ENCODE measurements around the gene TBL1XR1.
A peak's percentile ranks its signal among the peaks of the same experiment; 100 is the strongest.

TBL1XR1 gene

DNA sequence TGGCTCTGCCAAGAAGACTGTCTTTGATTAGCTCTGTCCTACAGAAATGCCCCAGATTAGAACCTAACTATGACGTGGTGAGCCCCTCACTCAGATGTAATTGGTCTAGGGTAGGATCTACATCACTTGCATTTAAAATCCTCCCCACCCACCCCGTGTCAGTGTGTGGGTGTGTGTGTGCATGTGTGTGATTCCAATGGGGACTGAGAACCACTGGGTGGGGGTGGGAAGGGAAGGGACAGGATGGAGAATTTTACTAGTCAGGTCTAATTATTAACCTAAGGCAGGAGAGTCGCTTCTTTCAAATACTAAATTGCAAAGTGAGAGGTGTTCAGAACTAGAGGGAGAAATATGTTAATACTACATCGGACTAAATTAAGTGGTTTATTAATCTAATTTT is 91.7 kb downstream of the TBL1XR1 start:
- H4K20me1 ChIP-seq (ENCODE audit: insufficient read depth, low read length): no peaks in the 10 kb centered on the region
- peaks cover 67% of the 10 kb centered on the region for H3K4me1 ChIP-seq (ENCODE audit: insufficient read depth, low read length, severe bottlenecking)
- no peak overlapping the region for H2AFZ ChIP-seq (ENCODE audit: low read length)
- no peaks in the 10 kb centered on the region for H3K9me2 ChIP-seq (ENCODE audit: low read depth, low read length)
- peak overlapping the region; percentile 10 for H3K4me3 ChIP-seq (ENCODE audit: low read depth, low read length, poor library complexity, severe bottlenecking)
- peaks cover 8% of the 10 kb centered on the region for H3F3A ChIP-seq (ENCODE audit: insufficient read depth, low read length)
- no peak for TF ChIP-seq EZH2 (IDR thresholded peaks at IDR 0.05; ENCODE audit: borderline replicate concordance, low read length)
- TF ChIP-seq, protein P1, sequence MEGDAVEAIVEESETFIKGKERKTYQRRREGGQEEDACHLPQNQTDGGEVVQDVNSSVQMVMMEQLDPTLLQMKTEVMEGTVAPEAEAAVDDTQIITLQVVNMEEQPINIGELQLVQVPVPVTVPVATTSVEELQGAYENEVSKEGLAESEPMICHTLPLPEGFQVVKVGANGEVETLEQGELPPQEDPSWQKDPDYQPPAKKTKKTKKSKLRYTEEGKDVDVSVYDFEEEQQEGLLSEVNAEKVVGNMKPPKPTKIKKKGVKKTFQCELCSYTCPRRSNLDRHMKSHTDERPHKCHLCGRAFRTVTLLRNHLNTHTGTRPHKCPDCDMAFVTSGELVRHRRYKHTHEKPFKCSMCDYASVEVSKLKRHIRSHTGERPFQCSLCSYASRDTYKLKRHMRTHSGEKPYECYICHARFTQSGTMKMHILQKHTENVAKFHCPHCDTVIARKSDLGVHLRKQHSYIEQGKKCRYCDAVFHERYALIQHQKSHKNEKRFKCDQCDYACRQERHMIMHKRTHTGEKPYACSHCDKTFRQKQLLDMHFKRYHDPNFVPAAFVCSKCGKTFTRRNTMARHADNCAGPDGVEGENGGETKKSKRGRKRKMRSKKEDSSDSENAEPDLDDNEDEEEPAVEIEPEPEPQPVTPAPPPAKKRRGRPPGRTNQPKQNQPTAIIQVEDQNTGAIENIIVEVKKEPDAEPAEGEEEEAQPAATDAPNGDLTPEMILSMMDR (IDR thresholded peaks at IDR 0.05; ENCODE audit: low read length): no peak
- no peaks in the 10 kb centered on the region for H3K27me3 ChIP-seq (ENCODE audit: insufficient read depth, low read length)
- H3K79me2 ChIP-seq (ENCODE audit: insufficient read depth, low read length): peaks cover 100% of the 10 kb centered on the region
- H3K9ac ChIP-seq (ENCODE audit: low read length): no peak overlapping the region; the same call in 1 of the 2 replicates
- peak overlapping the region; percentile 52; the same call in 1 of the 2 replicates for H3K4me2 ChIP-seq (ENCODE audit: low read length)
- peak overlapping the region; percentile 33 for H3K27ac ChIP-seq (ENCODE audit: low read depth, low read length, poor library complexity, severe bottlenecking)
- H3K36me3 ChIP-seq (ENCODE audit: insufficient read depth, low read length): peaks cover 14% of the 10 kb centered on the region; the same call in 1 of the 2 replicates
- H3K9me3 ChIP-seq (ENCODE audit: low read length): no peaks in the 10 kb centered on the region

- Histone ChIP-seq H3K9me3 (ENCODE audit: low read length) (no peaks in the 10 kb centered on the region), H3K9me2 (ENCODE audit: low read depth, low read length) (no peaks in the 10 kb centered on the region), H3K27ac (ENCODE audit: low read depth, low read length, poor library complexity, severe bottlenecking) (peak overlapping the region; percentile 1), H3K9ac (ENCODE audit: low read length) (no peak overlapping the region), H3K4me2 (ENCODE audit: low read length) (no peak overlapping the region), H3F3A (ENCODE audit: insufficient read depth, low read length) (no peaks in the 10 kb centered on the region), H3K4me1 (ENCODE audit: insufficient read depth, low read length, severe bottlenecking) (peaks cover 56% of the 10 kb centered on the region), H3K4me3 (ENCODE audit: low read depth, low read length, poor library complexity, severe bottlenecking) (no peak overlapping the region), H3K79me2 (ENCODE audit: insufficient read depth, low read length) (peaks cover 100% of the 10 kb centered on the region), H2AFZ (ENCODE audit: low read length) (no peak overlapping the region), H3K36me3 (ENCODE audit: insufficient read depth, low read length) (peaks cover 15% of the 10 kb centered on the region), H3K27me3 (ENCODE audit: insufficient read depth, low read length) (no peaks in the 10 kb centered on the region), H4K20me1 (ENCODE audit: insufficient read depth, low read length) (no peaks in the 10 kb centered on the region)
- TF ChIP-seq, protein P1 (IDR thresholded peaks at IDR 0.05; ENCODE audit: low read length): no peak
- TF ChIP-seq EZH2 (IDR thresholded peaks at IDR 0.05; ENCODE audit: borderline replicate concordance, low read length): no peak
Measured at GRCh38 chr3:177104299-177104992, 92.8 kb downstream of the TBL1XR1 start.

DNA sequence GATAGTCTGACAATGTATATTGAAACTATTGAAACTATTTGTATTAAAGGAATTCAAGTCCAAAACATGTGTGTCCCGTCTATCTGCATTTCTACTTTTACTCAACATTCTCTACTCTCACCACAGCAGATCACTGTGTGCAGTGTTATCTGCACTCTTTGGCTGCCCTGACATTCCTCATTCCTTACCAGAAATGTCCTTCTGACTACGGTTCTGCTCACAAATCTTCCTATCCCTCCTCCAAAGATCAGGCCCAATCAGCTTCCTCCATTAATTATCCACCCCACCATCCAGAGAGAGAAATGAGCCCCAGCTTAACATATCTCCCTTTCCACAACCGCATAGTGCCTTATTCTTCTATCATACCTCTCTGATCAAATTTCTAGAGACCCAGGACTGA is 94.7 kb downstream of the TBL1XR1 start:
- H3K4me1 ChIP-seq (ENCODE audit: insufficient read depth, low read length, severe bottlenecking): peaks cover 37% of the 10 kb centered on the region
- H3K36me3 ChIP-seq (ENCODE audit: insufficient read depth, low read length): peaks cover 30% of the 10 kb centered on the region
- no peaks in the 10 kb centered on the region for H3K9me2 ChIP-seq (ENCODE audit: low read depth, low read length)
- H3K4me2 ChIP-seq (ENCODE audit: low read length): no peak overlapping the region
- no peaks in the 10 kb centered on the region for H3K27me3 ChIP-seq (ENCODE audit: insufficient read depth, low read length)
- peaks cover under 1% of the 10 kb centered on the region; the same call in 1 of the 2 replicates for H3F3A ChIP-seq (ENCODE audit: insufficient read depth, low read length)
- H3K9me3 ChIP-seq (ENCODE audit: low read length): 0 out of 2 replicates have a peak, but pooled peaks cover 3% of the 10 kb centered on the region
- no peak overlapping the region for H3K4me3 ChIP-seq (ENCODE audit: low read depth, low read length, poor library complexity, severe bottlenecking)
- H2AFZ ChIP-seq (ENCODE audit: low read length): no peak overlapping the region
- no peak overlapping the region for H3K9ac ChIP-seq (ENCODE audit: low read length)
- peaks cover 100% of the 10 kb centered on the region for H3K79me2 ChIP-seq (ENCODE audit: insufficient read depth, low read length)
- H4K20me1 ChIP-seq (ENCODE audit: insufficient read depth, low read length): 0 out of 2 replicates have a peak, but pooled peaks cover 4% of the 10 kb centered on the region
- H3K27ac ChIP-seq (ENCODE audit: low read depth, low read length, poor library complexity, severe bottlenecking): no peak overlapping the region
- no peak for TF ChIP-seq EZH2 (IDR thresholded peaks at IDR 0.05; ENCODE audit: borderline replicate concordance, low read length)
- TF ChIP-seq, protein P1 (IDR thresholded peaks at IDR 0.05; ENCODE audit: low read length): no peak

Measured in OCI-LY1 (cell line).